ENCODE results near the gene ZNF525.
A peak's percentile ranks its signal among the peaks of the same experiment; 100 is the strongest.
"Not testable (repeated sequence)": the region's sequence is repeated elsewhere in the genome, so short reads cannot be mapped to it uniquely, and the experiment has no call there.

Gene ZNF525

GRCh38 chr19:53365134-53365898 lies at the start of gene ZNF525:
ZNF525 (plus strand) TSS chr19:53365705; CDS start chr19:53372282, 6,577 bp downstream.
- DNase-seq, result peak; percentile 66

- DNase-seq, result no peak
Observed at GRCh38 chr19:53328967-53329366, 36.5 kb upstream of the ZNF525 start.

DNA sequence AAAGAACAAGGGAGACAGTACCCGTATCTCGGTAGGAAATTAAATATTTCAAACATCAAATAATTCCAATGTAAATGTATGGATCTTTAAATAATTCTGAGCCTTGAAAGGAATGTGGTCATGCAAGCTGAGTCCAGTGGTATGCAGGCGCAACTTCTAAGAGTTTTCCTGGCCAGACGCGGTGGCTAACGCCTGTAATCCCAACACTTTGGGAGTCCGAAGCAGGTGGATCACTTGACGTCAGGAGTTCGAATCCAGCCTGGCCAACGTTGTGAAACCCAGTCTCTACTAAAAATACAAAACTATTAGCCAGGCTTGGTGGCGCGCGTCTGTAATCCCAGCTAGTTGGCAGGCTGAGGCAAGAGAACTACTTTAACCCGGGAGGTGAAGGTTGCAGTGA lies 33.0 kb upstream of the ZNF525 start:
- no peak for DNase-seq

- no peak for DNase-seq
Observed at GRCh38 chr19:53333066-53333462, 32.4 kb upstream of the ZNF525 start.

DNA sequence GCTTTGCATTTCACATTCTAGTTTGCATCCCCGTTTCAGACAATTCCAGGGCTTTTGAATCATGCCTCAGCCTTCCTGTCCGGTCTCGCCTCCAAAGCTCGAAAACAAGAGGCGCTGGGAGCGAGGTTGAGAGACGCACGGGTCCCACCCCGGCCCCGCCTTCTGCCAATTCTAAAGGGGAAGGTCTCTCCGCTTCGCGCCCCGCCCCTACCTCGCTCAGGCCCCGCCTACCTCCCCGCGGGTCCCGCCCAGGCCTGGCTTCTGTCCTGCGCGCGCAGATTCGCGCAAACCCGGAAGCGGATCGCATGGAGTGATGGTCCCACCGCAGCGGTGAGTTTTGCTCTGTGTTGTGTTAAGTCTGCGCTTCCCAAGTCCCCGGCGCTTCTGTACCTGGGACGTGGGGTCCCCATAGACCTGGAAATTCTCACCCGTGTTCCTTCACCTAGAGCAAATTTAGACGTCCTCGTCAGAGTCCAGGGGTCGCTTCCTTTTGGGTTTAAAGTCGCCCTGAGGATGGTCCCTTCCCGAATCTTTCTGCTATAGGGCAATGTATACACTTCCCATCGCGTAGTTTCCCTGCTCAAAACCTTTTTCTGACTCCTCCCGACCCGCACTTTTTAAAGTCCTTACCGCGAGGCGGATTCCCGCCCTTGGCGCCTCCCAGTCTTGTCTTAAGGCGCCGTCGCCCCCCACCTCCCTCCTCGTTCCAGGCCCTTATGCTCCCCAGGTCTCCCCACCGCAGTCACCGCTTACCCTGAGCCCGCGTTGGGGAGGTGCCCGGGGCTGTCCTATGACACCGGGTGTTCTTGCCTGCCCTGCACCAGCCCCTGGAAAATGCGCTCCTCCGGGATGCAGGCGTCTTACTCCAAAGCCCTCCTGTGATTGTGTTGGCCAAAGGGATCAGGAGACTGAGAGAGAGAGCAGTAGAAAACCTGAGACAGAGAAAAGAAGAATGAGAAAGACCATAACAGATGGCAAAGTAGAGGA lies 31.7 kb upstream of the ZNF525 start, which contains the start of gene ZNF845:
Gene ZNF845, plus strand, starts transcription at position 287 of the 987 bp plus-strand sequence. CDS start 7,559 bp downstream, outside the sequence.
- DNase-seq, result peak; percentile 64

GRCh38 chr19:53344403-53344802 lies 21.1 kb upstream of the ZNF525 start:
- not testable (repeated sequence) for DNase-seq

DNA sequence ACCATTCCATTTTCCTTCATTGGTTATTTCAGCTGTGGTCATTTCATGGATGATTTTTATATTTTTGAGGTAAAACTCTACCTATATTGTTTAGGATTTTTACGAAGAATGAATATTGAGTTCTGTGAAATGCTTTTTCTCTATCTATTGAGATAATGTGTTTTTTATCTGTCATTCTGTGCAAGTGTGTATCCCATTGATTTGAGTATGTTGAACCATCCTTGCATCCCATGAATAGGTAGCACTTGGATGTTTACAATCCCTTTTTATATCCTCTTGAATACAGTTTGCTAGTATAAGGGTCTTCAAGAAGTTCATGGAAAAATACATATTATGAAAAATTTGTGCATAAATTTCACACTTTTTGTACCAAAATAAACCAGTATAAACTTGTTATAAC lies 9.8 kb upstream of the ZNF525 start:
- DNase-seq, result no peak

DNA sequence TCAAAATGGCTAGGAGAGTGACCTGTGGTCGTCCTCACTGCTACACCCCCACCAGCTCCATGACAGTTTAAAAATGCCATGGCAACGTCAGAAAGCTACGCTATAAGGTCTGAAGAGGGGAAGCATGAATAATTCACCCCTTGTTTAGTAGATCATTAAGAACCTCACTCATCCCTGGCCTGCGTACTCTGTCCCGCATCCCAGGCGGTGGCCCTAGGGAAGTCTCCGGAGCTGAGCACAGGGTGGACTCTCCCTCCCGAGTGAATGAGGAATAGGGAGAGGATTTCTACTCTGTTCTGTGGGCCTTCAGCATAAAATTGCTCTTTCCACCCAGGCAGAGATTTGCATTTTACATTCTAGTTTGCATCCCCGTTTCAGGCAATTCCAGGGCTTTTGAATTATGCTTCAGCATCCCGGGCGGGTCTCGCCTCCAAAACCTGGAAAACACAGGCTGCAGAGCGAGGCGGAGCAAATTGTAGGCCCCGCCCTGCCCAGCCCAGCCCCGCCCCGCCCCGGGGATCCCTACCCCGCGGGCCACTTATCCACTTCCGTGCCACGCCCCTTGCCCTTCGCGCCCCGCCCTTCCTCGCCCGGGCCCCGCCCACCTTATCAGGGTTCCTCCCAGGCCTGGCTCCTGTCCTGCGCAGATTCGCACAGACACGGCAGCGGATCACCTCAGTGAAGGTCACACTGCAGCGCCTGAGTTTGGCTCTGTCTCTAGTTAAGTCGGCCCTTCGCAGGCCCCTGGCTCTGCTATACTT lies 7.5 kb upstream of the ZNF525 start:
- no peak for DNase-seq

DNA sequence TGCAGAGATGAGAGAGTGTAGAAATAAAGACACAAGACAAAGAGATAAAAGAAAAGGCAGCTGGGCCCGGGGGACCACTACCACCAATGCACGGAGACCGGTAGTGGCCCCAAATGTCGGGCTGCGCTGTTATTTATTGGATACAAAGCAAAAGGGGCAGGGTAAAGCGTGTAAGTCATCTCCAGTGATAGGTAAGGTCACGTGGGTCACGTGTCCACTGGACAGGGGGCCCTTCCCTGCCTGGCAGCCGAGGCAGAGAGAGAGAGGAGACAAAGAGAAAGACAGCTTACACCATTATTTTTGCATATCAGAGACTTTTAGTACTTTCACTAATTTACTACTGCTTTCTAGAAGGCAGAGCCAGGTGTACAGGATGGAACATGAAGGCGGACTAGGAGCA lies 5.4 kb upstream of the ZNF525 start:
- DNase-seq, result not testable (repeated sequence)

DNA sequence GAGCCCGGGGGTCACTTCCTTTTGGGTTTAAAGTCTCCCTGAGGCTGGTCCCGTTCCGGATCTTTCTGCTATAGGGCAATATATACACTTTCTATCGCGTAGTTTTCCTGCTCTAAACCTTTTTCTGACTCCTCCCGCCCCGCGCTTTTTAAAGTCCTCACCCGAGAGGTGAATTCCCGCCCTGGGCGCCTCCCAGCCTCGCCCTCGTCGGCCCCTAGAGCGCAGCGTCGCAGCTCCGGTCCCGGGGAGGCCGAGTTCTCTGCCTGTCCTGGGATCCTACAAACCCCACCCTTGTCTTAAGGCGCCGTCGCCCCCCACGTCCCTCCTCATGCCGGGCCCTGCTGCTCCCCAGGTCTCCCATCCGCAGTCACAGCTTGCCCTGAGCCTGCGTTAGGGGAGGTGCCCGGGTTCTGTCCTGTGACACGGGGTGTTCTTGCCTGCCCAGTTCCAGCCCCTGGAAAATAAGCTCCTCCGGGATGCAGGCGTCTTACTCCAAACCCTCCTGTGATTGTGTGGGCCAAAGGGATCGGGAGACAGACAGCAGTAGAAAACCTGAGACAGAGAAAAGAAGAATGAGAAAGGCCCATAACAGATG lies 491 bp downstream of the ZNF525 start:
- DNase-seq, result peak; percentile 27

GRCh38 chr19:53372196-53372595 lies 6.7 kb downstream of the ZNF525 start:
- DNase-seq, result no peak

GRCh38 chr19:53374288-53374687 lies 8.8 kb downstream of the ZNF525 start:
- DNase-seq, result no peak

DNA sequence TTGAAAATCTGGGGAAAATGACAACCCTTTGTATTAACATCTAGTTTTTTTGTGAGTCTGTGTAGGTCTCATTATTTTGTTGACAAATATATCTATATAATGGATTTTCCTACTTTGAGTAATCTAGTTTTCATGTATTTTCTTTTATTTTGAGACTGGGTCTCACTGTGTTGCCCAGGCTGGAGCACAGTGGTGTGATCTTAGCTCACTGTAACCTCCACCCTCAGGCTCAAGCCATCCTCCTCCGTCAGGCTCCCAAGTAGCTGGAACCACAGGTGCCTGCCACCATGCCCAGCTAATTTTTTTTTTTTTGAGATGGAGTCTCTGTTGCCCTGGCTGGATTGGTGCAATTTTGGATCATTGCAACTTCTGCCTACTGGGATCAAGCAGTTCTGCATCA lies 9.2 kb downstream of the ZNF525 start:
- no peak for DNase-seq

- no peak for DNase-seq
Observed at GRCh38 chr19:53381376-53381775, 15.9 kb downstream of the ZNF525 start.

- DNase-seq, result no peak
Observed at GRCh38 chr19:53388168-53388567, 22.7 kb downstream of the ZNF525 start.

- no peak for DNase-seq
Observed at GRCh38 chr19:53388904-53389303, 23.4 kb downstream of the ZNF525 start.

DNA sequence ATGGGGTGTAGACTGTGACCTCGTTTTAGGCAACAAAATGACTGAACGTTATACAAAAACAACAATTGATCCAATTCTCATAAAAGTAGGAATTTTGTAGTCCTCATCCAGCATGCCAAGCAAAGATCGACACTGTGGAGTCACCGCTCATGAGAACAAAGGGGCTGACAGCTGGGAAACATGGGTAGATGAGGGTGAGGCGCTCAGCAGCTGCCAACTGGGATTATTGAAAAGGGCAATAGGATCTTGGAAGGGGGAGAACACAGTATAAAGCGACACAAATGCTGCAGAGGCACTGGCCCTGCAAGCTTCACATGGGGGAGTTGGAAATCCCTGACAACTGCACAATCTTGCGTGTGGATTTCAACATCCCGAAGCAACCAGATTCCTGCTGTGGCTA lies 24.1 kb downstream of the ZNF525 start:
- no peak for DNase-seq

GRCh38 chr19:53389978-53390377 lies 24.5 kb downstream of the ZNF525 start:
- no peak for DNase-seq

DNA sequence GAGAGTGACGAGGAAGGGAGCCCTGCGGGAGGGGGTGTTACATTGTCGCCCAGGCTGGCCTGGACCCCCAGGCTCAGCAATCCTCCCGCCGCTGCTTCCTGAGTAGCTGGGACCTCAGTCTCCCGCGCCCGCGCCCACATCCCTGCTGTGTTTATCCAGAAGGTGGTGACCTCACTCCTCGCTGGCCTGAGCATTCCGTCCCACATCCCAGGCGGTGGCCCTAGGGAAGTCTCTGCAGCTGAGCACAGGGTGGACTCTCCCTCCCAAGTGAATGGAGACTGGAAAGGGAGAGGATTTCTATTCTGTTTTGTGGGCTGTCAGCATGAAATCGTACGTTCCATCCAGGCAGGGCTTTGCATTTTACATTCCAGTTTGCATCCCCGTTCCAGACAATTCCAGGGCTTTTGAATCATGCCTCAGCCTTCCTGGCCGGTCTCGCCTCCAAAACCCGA lies 29.0 kb downstream of the ZNF525 start:
- DNase-seq, result no peak

DNA sequence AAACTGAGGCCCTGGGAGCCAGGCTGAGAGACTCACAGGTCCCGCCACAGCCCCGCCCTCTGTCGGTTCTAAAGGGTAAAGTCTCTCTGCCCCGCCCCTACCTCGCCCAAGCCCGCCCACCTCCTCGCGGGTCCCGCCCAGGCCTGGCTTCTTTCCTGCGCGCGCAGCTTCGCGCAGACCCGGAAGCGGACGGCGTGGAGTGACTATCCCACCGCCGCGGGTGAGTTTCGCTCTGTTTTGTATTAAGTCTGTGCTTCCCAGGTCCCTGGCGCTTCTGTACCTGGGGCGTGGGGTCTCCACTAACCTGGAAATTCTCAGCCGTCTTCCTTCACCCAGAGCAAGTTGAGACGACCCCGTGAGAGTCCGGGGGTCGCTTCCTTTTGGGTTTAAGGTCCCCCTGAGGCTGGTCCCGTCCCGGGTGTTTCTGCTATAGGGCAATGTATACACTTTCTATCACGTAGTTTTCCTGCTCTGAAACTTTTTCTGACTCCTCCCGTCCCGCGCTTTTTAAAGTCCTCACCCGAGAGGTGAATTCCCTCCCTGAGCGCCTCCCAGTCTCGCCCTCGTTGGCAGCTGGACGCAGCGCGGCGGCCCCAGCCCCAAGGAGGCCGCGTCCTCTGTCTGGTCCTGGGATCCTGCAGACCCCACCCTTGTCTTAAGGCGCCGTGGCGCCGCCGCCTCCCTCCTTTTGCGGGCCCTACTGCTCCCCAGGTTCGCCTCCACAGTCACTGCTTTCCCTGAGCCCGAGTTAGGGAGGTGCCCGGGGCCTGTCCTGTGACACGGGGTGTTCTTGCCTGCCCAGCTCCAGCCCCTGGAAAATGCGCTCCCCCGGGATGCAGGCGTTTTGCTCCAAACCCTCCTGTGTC lies 29.7 kb downstream of the ZNF525 start, which contains the start of gene ZNF765:
Gene ZNF765, plus strand, starts transcription at position 176 of the 866 bp plus-strand sequence. CDS start 2,867 bp downstream, outside the sequence.
- peak; percentile 56 for DNase-seq

All from GF-D8 (cell line).